HG03575 (cell line): ENCODE measurements around the gene TMC3.
"Not testable (repeated sequence)": the region's sequence is repeated elsewhere in the genome, so short reads cannot be mapped to it uniquely, and the experiment has no call there.

Source experiments
- ATAC-seq: cut with Tn5 transposase; IDR thresholded peaks from one replicate; pipeline ENCODE4 v1.9.1; 2021; ENCODE audit not compliant: unreplicated experiment, insufficient number of reproducible peaks, low FRiP score; ENCODE audit errors: extremely low read depth

Gene TMC3

GRCh38 chr15:81373775-81374395 lies at the start of gene TMC3:
TMC3 (minus strand) TSS chr15:81374213; CDS start chr15:81374077, 136 bp downstream.
- no peak for ATAC-seq

GRCh38 chr15:81421461-81421860 lies 47.4 kb upstream of the TMC3 start:
- ATAC-seq: no peak

- ATAC-seq: no peak
Observed at GRCh38 chr15:81419332-81419943, 45.4 kb upstream of the TMC3 start.

GRCh38 chr15:81418891-81419290 lies 44.9 kb upstream of the TMC3 start:
- ATAC-seq: no peak

- ATAC-seq: no peak
Observed at GRCh38 chr15:81418444-81418843, 44.4 kb upstream of the TMC3 start.

GRCh38 chr15:81414274-81414968 lies 40.4 kb upstream of the TMC3 start:
- not testable (repeated sequence) for ATAC-seq

GRCh38 chr15:81413851-81414250 lies 39.8 kb upstream of the TMC3 start:
- no peak for ATAC-seq

GRCh38 chr15:81411969-81412633 lies 38.1 kb upstream of the TMC3 start:
- ATAC-seq: no peak

- ATAC-seq: no peak
Observed at GRCh38 chr15:81411051-81411450, 37.0 kb upstream of the TMC3 start.

GRCh38 chr15:81410318-81410753 lies 36.3 kb upstream of the TMC3 start:
- no peak for ATAC-seq

- ATAC-seq: no peak
Observed at GRCh38 chr15:81407718-81408117, 33.7 kb upstream of the TMC3 start.

GRCh38 chr15:81407176-81407575 lies 33.2 kb upstream of the TMC3 start:
- no peak for ATAC-seq

- no peak for ATAC-seq
Observed at GRCh38 chr15:81400640-81401236, 26.7 kb upstream of the TMC3 start.

- ATAC-seq: no peak
Observed at GRCh38 chr15:81398910-81399551, 25.0 kb upstream of the TMC3 start.

- ATAC-seq: no peak
Observed at GRCh38 chr15:81398456-81398855, 24.4 kb upstream of the TMC3 start.

- no peak for ATAC-seq
Observed at GRCh38 chr15:81394603-81395002, 20.6 kb upstream of the TMC3 start.

GRCh38 chr15:81391657-81392056 lies 17.6 kb upstream of the TMC3 start:
- no peak for ATAC-seq

- no peak for ATAC-seq
Observed at GRCh38 chr15:81388436-81388770, 14.4 kb upstream of the TMC3 start.
